Dedifferentiated amniotic fluid mesenchymal stem cell (primary cell): ENCODE measurements around the gene SPECC1.
"Not testable (repeated sequence)": the region's sequence is repeated elsewhere in the genome, so short reads cannot be mapped to it uniquely, and the experiment has no call there.

Experiments
- DNase-seq: peaks from one replicate; pipeline ENCODE4 v3.0.0-alpha.2; 2016; ENCODE audit errors: extremely low spot score

SPECC1 gene

GRCh38 chr17:20127360-20128035, 118.3 kb downstream of the SPECC1 start:
- no peak for DNase-seq

GRCh38 chr17:20128036-20128667, 119.0 kb downstream of the SPECC1 start:
- DNase-seq: no peak

- DNase-seq: no peak
Measured at GRCh38 chr17:20133517-20133916, 124.4 kb downstream of the SPECC1 start.

GRCh38 chr17:20141198-20141972, 132.2 kb downstream of the SPECC1 start:
- no peak for DNase-seq

- no peak for DNase-seq
Measured at GRCh38 chr17:20142268-20142667, 133.1 kb downstream of the SPECC1 start.

GRCh38 chr17:20143740-20144139, 134.6 kb downstream of the SPECC1 start:
- no peak for DNase-seq

- DNase-seq: no peak
Measured at GRCh38 chr17:20145567-20145966, 136.4 kb downstream of the SPECC1 start.

GRCh38 chr17:20149251-20149650, 140.1 kb downstream of the SPECC1 start:
- no peak for DNase-seq

GRCh38 chr17:20151174-20151573, 142.0 kb downstream of the SPECC1 start:
- DNase-seq: no peak

GRCh38 chr17:20153231-20153630, 144.1 kb downstream of the SPECC1 start:
- no peak for DNase-seq

- no peak for DNase-seq
Measured at GRCh38 chr17:20154286-20155000, 145.3 kb downstream of the SPECC1 start.

- DNase-seq: peak; percentile 56
Measured at GRCh38 chr17:20155258-20156195, 146.4 kb downstream of the SPECC1 start.

GRCh38 chr17:20156196-20157000, 147.2 kb downstream of the SPECC1 start:
- DNase-seq: no peak

- DNase-seq: no peak
Measured at GRCh38 chr17:20157001-20157310, 147.8 kb downstream of the SPECC1 start.

- peak; percentile 0 for DNase-seq
Measured at GRCh38 chr17:20158580-20158979, 149.4 kb downstream of the SPECC1 start.

- peak; percentile 3 for DNase-seq
Measured at GRCh38 chr17:20159406-20160069, 150.4 kb downstream of the SPECC1 start.

GRCh38 chr17:20165516-20165915, 156.4 kb downstream of the SPECC1 start:
- not testable (repeated sequence) for DNase-seq

- no peak for DNase-seq
Measured at GRCh38 chr17:20170085-20170484, 160.9 kb downstream of the SPECC1 start.

- DNase-seq: no peak
Measured at GRCh38 chr17:20171741-20172365, 162.7 kb downstream of the SPECC1 start.
